Activated CD4-positive, CD25-positive, alpha-beta regulatory T cell treated with anti-CD3 and anti-CD28 coated beads, Interleukin-2, amount 50 U/mL, for 16 hours (primary cell): ENCODE measurements around the gene VPS37B.
"Not testable (repeated sequence)": the region's sequence is repeated elsewhere in the genome, so short reads cannot be mapped to it uniquely, and the experiment has no call there.

Source experiments
- DNase-seq: peaks from one replicate; pipeline ENCODE4 v3.0.0-alpha.2; 2020; ENCODE audit warnings: low read depth, low spot score

VPS37B gene

GRCh38 chr12:122908915-122909314 is 13.0 kb upstream of the VPS37B start:
- no peak for DNase-seq

DNA sequence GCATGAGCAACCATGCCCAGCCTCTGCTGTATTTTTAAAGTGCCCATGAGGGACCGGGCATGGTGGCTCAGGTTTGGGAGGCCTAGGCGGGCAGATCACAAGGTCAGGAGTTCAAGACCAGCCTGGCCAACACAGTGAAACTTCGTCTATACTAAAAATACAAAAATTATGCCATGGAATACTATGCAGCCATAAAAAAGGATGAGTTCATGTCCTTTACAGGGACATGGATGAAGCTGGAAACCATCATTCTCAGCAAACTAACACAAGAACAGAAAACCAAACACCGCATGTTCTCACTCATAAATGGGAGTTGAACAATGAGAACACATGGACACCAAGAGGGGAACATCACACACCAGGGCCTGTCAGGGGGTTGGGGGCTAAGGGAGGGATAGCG is 9.3 kb upstream of the VPS37B start:
- not testable (repeated sequence) for DNase-seq

- DNase-seq = no peak
Measured at GRCh38 chr12:122903693-122904034, 7.7 kb upstream of the VPS37B start.

- no peak for DNase-seq
Measured at GRCh38 chr12:122902854-122903692, 7.1 kb upstream of the VPS37B start.

DNA sequence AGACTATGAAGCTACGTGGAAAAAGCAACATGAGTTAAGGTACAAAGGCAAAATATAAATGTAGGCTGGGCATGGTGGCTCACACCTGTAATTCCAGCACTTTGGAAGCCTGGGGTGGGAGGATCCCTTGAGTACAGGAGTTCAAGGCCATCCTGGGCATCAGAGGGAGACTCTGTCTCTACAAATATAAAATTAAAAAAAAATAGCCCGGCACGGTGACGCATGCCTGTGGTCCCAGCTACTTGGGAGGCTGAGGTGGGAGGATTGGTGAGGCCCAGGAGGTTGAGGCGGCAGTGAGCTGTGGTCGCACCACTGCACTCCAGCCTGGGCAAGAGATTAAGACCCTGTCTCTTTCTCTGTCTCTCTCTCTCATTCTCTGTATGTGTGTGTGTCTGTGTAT is 4.0 kb upstream of the VPS37B start:
- DNase-seq = no peak

- no peak for DNase-seq
Measured at GRCh38 chr12:122896662-122897061, 738 bp upstream of the VPS37B start.

DNA sequence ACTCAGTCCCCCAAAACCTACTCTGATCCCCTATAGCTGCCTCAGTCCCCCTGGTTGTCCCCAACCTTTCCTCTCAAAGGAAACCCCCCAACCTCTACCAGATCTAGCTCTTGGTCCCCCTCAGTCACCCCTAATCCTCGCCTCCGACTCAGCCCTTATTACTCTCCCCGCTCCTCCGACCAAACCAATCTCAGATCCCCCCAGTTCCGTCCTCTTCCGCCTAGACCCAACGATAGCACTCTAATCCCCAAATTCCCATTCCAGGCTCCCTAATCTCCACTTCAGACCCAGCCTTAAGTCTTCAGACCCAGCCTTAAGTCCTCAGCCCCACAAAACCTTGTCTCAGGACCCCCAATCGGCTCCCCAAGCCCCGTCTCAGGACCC is 612 bp downstream of the VPS37B start:
- no peak for DNase-seq

DNA sequence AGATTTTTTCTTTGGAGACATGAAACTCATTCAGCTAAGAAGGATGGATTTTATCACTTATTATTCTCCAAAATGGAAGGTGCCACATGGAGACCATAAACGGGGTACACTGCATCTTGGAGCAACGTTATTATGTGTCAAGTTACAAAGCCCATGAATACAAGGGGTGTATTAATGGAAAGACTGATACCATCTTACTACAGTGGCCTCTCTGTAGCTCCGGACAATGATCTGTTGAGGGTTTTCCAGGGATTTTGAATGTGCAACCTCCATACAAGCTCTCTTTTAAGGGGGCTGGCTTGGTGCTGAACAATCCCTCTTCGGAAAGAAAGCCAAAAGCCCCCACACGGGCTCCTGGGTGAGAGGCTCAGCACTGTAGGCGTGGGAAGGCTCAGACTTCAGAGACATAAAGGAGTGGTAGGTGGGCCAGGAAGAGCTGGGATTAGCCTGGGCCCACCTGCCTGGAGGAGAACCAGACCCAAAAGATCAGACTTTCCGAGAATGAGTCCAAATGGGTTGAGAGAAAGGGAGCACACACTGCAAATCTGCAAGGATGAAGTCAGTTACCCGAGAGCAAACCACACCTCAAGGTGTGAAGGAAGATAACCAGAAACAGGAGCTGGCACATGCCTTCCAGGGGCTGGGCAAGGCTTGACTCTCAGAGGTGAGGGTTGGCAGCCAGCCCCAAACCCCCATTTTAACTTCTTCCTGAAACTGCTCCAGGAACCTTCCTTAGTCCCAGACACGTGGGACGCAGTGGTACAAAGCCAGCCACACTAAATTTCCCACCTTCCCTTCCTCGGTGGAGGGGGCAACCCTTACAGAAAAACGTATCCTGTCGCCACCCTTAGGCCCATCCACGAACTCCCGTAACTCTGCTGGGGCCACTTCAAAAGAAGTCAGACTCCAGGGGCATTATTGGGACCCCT is 1.5 kb downstream of the VPS37B start:
- no peak for DNase-seq

DNA sequence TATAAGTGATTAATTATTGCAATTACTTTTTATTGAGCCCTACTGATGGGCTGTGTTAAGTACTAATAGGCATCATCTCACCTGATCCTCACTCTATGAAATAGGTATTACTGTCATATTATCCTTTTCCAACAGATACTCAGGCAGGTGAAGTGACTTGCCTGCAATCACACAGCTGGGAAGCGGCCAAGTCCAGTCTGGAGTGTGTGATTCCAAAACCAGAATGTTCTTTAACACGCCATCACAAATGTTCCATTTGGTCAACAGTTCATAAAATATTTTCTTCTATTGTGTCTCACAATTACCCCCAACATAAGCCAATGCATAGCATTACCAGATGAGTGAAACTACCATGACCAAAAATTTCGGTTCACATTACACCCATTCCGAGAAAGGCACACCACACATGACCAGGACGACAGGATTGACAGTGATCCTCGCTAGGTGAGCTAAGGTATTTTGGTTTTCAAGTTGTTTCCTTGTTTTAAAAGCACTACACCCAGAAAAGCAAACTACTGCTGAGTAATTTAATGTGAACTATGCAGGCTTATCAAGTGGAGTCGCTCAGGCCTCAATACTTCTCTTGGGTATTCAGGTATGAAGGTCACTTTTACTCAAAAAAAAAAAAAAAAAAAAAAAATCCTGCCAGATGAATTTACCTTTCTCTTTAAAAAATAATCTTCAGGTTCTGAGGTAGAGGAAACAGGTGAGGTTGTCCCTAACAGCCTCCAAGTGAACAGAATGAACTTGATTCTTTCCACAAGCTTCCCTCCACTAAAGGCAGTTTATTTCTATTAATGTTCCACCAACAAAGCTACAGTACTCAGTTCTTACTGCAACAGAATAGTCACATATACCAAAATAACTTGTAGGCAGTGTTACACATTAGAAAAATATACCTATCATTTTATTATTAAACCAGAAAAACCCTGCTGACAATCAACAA is 2.4 kb downstream of the VPS37B start:
- DNase-seq = no peak

DNA sequence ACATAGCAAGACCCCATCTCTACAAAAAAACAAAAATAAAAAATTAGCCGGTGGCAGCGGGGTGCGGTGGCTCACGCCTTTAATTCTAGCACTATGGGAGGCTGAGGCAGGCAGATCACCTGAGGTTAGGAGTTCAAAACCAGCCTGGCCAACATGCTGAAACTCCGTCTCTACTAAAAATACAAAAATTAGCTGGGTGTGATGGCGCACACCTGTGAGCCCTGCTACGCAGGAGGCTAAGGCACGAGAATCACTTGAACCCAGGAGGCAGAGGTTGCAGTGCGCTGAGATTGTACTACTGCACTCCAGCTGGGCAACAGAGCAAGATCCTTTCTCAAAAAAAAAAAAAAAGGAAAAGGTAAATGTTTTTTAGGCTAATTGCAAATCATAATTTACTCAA is 3.2 kb downstream of the VPS37B start:
- DNase-seq = not testable (repeated sequence)

GRCh38 chr12:122891661-122892525 is 4.0 kb downstream of the VPS37B start:
- no peak for DNase-seq

GRCh38 chr12:122889761-122890520 is 6.0 kb downstream of the VPS37B start:
- DNase-seq = no peak

GRCh38 chr12:122888232-122888752 is 7.6 kb downstream of the VPS37B start:
- DNase-seq = peak; percentile 23

DNA sequence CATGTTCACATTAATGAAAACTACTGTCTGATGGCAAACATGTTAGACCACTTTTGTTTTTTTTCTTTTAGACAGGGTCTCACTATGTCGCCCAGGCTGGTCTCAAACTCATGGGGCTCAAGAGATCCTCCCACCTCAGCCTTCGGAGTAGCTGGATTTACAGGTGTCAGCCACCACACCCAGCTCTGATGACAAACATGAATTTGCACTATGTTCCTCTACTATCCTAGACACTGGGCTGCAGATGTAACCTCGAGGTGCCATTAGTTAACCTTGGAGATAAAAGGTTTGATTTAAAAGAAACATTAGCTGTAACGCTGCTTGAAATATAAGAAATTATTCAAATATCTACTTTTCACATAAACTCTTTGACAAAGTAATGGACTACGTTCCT is 8.1 kb downstream of the VPS37B start:
- no peak for DNase-seq

GRCh38 chr12:122886851-122887818 is 8.8 kb downstream of the VPS37B start:
- no peak for DNase-seq

DNA sequence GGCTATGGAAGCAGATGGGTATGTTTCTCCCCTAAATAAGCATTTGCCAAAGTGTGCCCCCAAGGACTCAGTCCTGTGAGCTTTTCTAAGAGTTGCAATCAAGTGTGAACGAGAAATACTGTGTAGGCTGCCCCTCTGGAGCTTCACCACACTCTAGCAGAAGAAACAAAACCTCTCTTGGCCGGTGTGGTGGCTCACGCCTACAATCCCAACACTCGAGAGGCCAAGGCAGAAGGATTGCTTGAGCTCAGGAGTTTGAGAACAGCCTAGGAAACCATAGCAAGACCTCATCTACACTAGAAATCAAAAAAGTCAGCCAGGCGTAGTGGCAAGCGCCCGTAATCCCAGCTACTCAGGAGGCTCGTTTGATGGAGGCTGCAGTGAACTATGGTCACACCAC is 9.8 kb downstream of the VPS37B start:
- DNase-seq = no peak

GRCh38 chr12:122884860-122885259 is 11.1 kb downstream of the VPS37B start:
- no peak for DNase-seq

DNA sequence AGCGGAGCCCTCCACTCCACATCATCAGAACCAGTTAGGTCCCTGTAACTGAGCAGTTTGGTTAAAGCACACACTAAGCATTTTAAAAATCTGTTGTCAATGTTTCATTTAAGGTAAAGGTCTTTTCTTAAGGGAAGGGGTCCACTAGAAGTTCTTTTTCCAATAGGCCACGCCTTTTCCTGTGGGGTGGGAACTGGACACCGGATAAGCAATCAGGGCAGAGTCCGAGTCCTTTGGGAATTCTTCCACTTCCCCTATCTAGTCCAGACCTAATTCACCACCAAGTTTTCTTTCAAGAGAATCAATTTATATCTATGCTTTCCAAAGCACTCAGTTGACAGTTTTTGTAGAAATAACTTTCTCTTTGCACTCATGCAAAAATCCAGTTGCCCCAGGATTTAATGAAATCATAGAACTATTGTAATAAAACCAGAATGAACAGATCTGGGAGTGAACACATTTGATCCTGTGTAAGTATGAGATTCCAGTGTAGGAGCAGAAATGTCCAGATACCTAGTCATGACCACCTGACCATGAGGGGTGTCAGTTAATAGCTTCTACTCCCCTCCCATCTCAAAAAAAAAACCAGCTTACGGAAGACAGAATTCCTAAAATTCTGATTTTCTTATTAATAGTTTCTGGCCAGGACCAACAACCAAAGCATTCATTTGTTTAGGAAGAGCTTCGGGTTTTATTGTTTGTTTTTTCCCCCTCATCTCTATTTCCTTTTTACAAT is 11.7 kb downstream of the VPS37B start:
- no peak for DNase-seq
